BLaER1 treated with 17β-estradiol and CSF1 and Interleukin-3, amounts not matched to agents 10 nM and 100 nM (cell line): ENCODE measurements around the gene TPM1.
A peak's percentile ranks its signal among the peaks of the same experiment; 100 is the strongest.

Source experiments
- H3K27ac ChIP-seq, 11 experiments: shearing (Covaris generic); formaldehyde crosslinking; 2 replicates each; pipeline ENCODE4 v1.8.1; 2022
- H3K27me3 ChIP-seq, 11 experiments: shearing (Covaris generic); formaldehyde crosslinking; 2 replicates each; pipeline ENCODE4 v1.8.1; 2022
- H3K36me3 ChIP-seq, 11 experiments: shearing (Covaris generic); formaldehyde crosslinking; 2 replicates each; pipeline ENCODE4 v1.8.1; 2022
- H3K4me1 ChIP-seq, 10 experiments: shearing (Covaris generic); formaldehyde crosslinking; 2 replicates each; pipeline ENCODE4 v1.8.1; 2022
- H3K4me2 ChIP-seq, 11 experiments: shearing (Covaris generic); formaldehyde crosslinking; 2 replicates each; pipeline ENCODE4 v1.8.1; 2022
- H3K4me3 ChIP-seq, 10 experiments: shearing (Covaris generic); formaldehyde crosslinking; 2 replicates each; pipeline ENCODE4 v1.8.1; 2022
- H3K9ac ChIP-seq, 11 experiments: shearing (Covaris generic); formaldehyde crosslinking; 2 replicates each; pipeline ENCODE4 v1.8.1; 2022
- H3K9me3 ChIP-seq, 11 experiments: shearing (Covaris generic); formaldehyde crosslinking; replicated peaks in 1 of 11; 2 replicates each; pipeline ENCODE4 v1.8.1; 2022
- H4K20me1 ChIP-seq, 11 experiments: shearing (Covaris generic); formaldehyde crosslinking; 2 replicates each; pipeline ENCODE4 v1.8.1; 2022
- Cebpa-rat ChIP-seq, 11 experiments: shearing (Covaris generic); IDR thresholded peaks; 2 replicates each; pipeline ENCODE4 v1.8.1; 2022

Gene TPM1

GRCh38 chr15:63048115-63048775 lies 5.7 kb downstream of the TPM1 start:
- H3K4me1 ChIP-seq, result peaks cover 11 to 28% (median 19%) of the 10 kb centered on the region in 10 experiments; a peak in 19 of 20 replicates
- H3K27me3 ChIP-seq, result peaks cover 46 to 61% (median 47%) of the 10 kb centered on the region in 11 experiments
- H3K4me3 ChIP-seq, result peak overlapping the region; percentile 72 to 94 (median 80)
- peak overlapping the region; percentile 79 to 99 (median 95) for H3K4me2 ChIP-seq
- peaks cover 0 to 4% (median 0%) of the 10 kb centered on the region in 11 experiments; a peak in 3 of 22 replicates for H3K9me3 ChIP-seq
- H4K20me1 ChIP-seq, result peaks cover 0 to 19% (median 0%) of the 10 kb centered on the region in 11 experiments; a peak in 5 of 22 replicates
- peak overlapping the region; percentile 45 to 76 (median 60); a peak in 20 of 22 replicates for H3K27ac ChIP-seq
- no peak for TF ChIP-seq Cebpa-rat (IDR thresholded peaks at IDR 0.05)
- no peaks in the 10 kb centered on the region for H3K36me3 ChIP-seq
- H3K9ac ChIP-seq, result peak overlapping the region; percentile 63 to 83 (median 75)

- H3K36me3 ChIP-seq, result no peaks in the 10 kb centered on the region
These were observed 6.5 kb downstream of the TPM1 start for GRCh38 chr15:63048776-63049665.

GRCh38 chr15:63049783-63050371 lies 7.3 kb downstream of the TPM1 start:
- peaks cover 29 to 45% (median 31%) of the 10 kb centered on the region in 11 experiments for H3K27me3 ChIP-seq
- H3K9me3 ChIP-seq, result no peaks in the 10 kb centered on the region
- TF ChIP-seq Cebpa-rat (IDR thresholded peaks at IDR 0.05), result no peak
- H4K20me1 ChIP-seq, result peaks cover 0 to 12% (median 0%) of the 10 kb centered on the region in 11 experiments; a peak in 6 of 22 replicates
- H3K27ac ChIP-seq, result no peak overlapping the region
- peak overlapping the region in 1 of 10 experiments; percentile 72; a peak in 2 of 20 replicates for H3K4me3 ChIP-seq
- no peak overlapping the region for H3K9ac ChIP-seq
- no peaks in the 10 kb centered on the region for H3K36me3 ChIP-seq
- peaks cover 11 to 23% (median 16%) of the 10 kb centered on the region in 10 experiments; a peak in 18 of 20 replicates for H3K4me1 ChIP-seq
- peak overlapping the region in 8 of 11 experiments; percentile 79 to 99 (median 95); a peak in 15 of 22 replicates for H3K4me2 ChIP-seq

More at GRCh38 chr15:63048776-63049665, 6.5 kb downstream of the TPM1 start:
- Histone ChIP-seq H4K20me1 (peaks cover 0 to 17% (median 0%) of the 10 kb centered on the region in 11 experiments; a peak in 7 of 22 replicates), H3K9ac (peak overlapping the region; percentile 63 to 83 (median 75)), H3K27me3 (peaks cover 38 to 53% (median 39%) of the 10 kb centered on the region in 11 experiments), H3K27ac (peak overlapping the region in 10 of 11 experiments; percentile 45 to 76 (median 60); a peak in 13 of 22 replicates), H3K9me3 (no peaks in the 10 kb centered on the region; a peak in 1 of 22 replicates), H3K4me1 (peaks cover 11 to 23% (median 17%) of the 10 kb centered on the region in 10 experiments; a peak in 18 of 20 replicates), H3K4me3 (peak overlapping the region; percentile 72 to 94 (median 80)), H3K4me2 (peak overlapping the region; percentile 79 to 99 (median 95))
- no peak for TF ChIP-seq Cebpa-rat (IDR thresholded peaks at IDR 0.05)

- peaks cover 21 to 36% (median 22%) of the 10 kb centered on the region in 11 experiments for H3K27me3 ChIP-seq
- H3K4me2 ChIP-seq, result no peak overlapping the region; a peak in 1 of 22 replicates
- H3K4me3 ChIP-seq, result no peak overlapping the region
- H3K9me3 ChIP-seq, result no peaks in the 10 kb centered on the region
- H3K36me3 ChIP-seq, result no peaks in the 10 kb centered on the region
- H3K4me1 ChIP-seq, result peaks cover 11 to 23% (median 16%) of the 10 kb centered on the region in 10 experiments; a peak in 18 of 20 replicates
- peaks cover 0 to 14% (median 0%) of the 10 kb centered on the region in 11 experiments; a peak in 5 of 22 replicates for H4K20me1 ChIP-seq
- no peak overlapping the region for H3K27ac ChIP-seq
- no peak for TF ChIP-seq Cebpa-rat (IDR thresholded peaks at IDR 0.05)
- H3K9ac ChIP-seq, result no peak overlapping the region
These were observed 8.2 kb downstream of the TPM1 start for GRCh38 chr15:63050731-63051155.

GRCh38 chr15:63051156-63052066 lies 8.9 kb downstream of the TPM1 start:
- TF ChIP-seq Cebpa-rat (IDR thresholded peaks at IDR 0.05), result no peak
- Histone ChIP-seq H3K36me3 (no peaks in the 10 kb centered on the region; a peak in 1 of 22 replicates), H3K27ac (no peak overlapping the region), H3K27me3 (peaks cover 14 to 29% (median 15%) of the 10 kb centered on the region in 11 experiments), H4K20me1 (peaks cover 0 to 16% (median 0%) of the 10 kb centered on the region in 11 experiments; a peak in 6 of 22 replicates), H3K9me3 (no peaks in the 10 kb centered on the region), H3K4me1 (peaks cover 11 to 23% (median 16%) of the 10 kb centered on the region in 10 experiments; a peak in 18 of 20 replicates), H3K4me2 (no peak overlapping the region), H3K9ac (no peak overlapping the region), H3K4me3 (no peak overlapping the region)

- Histone ChIP-seq H3K9ac (no peak overlapping the region), H3K4me1 (peaks cover 11 to 23% (median 16%) of the 10 kb centered on the region in 10 experiments; a peak in 18 of 20 replicates), H3K9me3 (no peaks in the 10 kb centered on the region), H3K27ac (no peak overlapping the region), H3K36me3 (peaks cover 0 to 7% (median 0%) of the 10 kb centered on the region in 11 experiments; a peak in 7 of 22 replicates), H3K27me3 (peaks cover 5 to 21% (median 7%) of the 10 kb centered on the region in 11 experiments), H3K4me2 (no peak overlapping the region), H3K4me3 (no peak overlapping the region), H4K20me1 (peaks cover 0 to 16% (median 0%) of the 10 kb centered on the region in 11 experiments; a peak in 6 of 22 replicates)
- no peak for TF ChIP-seq Cebpa-rat (IDR thresholded peaks at IDR 0.05)
These were observed 9.7 kb downstream of the TPM1 start for GRCh38 chr15:63052077-63052841.
